AG08395 (cell line): ENCODE measurements around the gene TJP3.
"Not testable (repeated sequence)": the region's sequence is repeated elsewhere in the genome, so short reads cannot be mapped to it uniquely, and the experiment has no call there.

Experiments
- DNase-seq: peaks from one replicate; pipeline ENCODE4 v3.0.0; 2012; ENCODE audit warnings: mixed read lengths, low spot score

Gene TJP3, protein sequence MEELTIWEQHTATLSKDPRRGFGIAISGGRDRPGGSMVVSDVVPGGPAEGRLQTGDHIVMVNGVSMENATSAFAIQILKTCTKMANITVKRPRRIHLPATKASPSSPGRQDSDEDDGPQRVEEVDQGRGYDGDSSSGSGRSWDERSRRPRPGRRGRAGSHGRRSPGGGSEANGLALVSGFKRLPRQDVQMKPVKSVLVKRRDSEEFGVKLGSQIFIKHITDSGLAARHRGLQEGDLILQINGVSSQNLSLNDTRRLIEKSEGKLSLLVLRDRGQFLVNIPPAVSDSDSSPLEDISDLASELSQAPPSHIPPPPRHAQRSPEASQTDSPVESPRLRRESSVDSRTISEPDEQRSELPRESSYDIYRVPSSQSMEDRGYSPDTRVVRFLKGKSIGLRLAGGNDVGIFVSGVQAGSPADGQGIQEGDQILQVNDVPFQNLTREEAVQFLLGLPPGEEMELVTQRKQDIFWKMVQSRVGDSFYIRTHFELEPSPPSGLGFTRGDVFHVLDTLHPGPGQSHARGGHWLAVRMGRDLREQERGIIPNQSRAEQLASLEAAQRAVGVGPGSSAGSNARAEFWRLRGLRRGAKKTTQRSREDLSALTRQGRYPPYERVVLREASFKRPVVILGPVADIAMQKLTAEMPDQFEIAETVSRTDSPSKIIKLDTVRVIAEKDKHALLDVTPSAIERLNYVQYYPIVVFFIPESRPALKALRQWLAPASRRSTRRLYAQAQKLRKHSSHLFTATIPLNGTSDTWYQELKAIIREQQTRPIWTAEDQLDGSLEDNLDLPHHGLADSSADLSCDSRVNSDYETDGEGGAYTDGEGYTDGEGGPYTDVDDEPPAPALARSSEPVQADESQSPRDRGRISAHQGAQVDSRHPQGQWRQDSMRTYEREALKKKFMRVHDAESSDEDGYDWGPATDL

DNA sequence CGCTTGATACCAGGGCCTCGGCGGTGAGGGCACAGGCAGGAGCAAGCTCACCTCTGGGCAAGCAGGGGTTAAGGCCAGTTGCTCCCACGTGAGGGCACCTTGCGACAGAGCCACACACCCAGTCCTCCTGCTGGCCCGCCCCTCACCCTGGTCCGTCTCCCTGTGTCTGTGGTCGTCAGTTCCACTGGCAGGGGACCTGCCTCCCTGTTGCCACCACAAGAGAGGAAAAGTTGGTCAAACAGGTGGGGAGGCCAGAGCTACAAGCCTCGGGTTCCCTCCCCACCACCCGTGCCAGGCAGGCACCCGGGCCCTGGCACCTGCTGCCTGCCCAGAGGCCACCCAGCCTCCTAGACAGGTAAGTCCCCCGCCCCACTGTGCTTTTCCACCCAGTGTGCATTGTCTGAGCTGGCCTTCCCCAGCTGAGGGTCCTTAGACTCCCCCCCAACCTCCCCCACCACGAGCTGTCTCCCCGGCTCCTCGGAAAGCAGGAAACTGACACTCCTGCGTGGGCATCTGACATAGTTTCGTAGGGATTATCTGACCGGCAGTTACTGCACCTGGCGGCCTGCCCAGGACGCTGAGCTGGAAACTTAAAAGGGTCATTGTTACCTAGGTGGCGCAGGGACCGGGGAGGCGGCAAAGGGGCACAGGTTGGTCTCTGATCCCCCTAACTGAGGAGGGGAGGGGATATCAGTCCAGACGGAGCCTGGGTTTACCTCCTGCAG lies at the start of gene TJP3:
TJP3 (plus strand) TSS at position 178 of the 725 bp plus-strand sequence. CDS start 20,049 bp downstream, outside the sequence.
- no peak for DNase-seq

DNA sequence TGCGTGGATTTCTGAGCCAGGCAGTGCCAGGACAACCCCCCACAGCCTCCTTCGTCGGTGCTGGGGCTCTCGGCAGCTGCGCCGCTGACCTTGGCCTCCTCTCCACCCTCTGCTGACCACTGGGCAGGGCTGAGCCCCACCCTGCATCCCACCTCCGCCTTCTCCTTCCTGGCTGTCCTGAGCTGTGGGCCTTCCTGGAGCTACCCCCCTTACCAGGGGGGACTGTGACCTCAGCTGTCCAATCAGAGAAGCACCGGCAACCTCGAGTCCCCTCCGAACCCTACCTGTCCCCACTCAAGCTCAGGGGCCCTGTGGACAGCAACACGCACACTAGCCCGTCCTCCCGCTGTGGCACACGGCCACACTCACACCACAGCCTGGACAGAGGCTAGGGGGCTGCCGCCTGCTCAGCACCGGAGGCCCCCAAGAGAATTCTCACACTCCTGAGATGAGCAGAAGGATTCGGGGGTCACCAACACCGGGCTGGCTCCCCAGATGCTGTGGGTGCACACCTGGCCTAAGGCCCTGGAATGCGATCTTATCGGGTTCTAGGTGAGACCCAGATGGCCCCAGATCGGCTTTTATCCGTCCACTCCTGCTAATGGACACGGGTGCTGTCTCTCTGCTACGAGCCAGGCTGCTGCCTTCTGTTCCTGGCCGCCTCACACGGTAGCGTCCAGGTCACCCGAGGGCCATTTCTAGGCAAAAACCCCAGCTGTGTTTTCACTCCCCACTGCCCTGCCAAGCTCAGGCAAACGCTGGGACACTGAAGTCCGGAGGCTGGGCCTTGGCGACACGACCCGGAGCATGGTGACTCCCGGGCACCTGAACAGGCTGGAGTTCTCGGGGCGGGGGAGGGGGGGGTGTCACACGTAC lies 49.1 kb upstream of the TJP3 start:
- DNase-seq: no peak

DNA sequence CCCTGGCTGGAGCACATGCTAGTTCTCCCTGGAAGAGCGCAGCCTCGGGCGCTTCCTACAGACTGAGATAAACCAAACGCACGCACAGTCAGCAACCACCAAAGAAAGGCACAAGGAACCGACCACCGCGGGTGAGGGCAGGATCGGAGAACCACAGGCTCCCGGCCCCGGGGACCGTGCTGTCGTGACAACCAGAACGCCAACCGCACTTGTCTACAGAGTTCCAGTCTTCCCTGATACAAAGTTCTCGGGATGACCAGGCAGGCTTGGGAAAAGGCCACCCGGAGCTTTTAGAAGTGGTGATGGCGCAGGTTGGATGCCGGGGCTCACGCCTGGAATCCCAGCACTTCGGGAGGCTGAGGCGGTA lies 48.5 kb upstream of the TJP3 start:
- DNase-seq: no peak

DNA sequence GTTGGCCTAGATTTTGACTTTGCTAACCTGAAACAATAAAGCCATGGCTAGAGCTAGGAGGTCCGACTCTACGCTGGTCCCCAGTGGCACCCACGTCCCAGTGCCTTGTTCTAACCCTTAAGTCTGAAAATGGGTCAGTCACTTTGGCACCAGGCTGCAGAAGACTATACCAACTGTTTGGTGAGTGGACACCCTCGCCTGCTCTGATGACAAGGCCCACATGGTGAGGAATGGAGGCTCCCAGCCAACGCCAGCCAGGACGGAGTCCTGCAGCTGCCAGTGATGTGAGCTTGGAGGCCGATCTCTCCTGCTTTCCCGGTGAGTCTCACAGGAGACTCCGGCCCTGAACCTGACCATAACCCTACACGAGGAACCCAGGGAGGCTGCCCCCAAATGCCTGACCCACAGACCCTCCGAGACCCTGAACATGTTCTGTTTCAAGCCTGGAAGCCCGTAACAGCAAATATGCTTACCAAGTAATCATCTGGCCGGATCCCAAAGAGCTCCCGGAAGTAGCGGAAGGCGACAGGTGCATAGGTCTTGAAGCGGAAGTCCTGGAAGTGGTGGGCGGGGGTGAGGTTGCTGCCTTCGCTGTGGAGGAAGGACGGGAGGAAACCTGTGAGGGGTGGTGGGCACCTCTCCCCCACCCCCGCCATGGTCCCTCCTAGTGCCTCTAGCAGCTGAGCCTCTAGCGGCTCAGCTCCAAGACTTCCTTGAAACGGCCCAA lies 47.5 kb upstream of the TJP3 start:
- no peak for DNase-seq

DNA sequence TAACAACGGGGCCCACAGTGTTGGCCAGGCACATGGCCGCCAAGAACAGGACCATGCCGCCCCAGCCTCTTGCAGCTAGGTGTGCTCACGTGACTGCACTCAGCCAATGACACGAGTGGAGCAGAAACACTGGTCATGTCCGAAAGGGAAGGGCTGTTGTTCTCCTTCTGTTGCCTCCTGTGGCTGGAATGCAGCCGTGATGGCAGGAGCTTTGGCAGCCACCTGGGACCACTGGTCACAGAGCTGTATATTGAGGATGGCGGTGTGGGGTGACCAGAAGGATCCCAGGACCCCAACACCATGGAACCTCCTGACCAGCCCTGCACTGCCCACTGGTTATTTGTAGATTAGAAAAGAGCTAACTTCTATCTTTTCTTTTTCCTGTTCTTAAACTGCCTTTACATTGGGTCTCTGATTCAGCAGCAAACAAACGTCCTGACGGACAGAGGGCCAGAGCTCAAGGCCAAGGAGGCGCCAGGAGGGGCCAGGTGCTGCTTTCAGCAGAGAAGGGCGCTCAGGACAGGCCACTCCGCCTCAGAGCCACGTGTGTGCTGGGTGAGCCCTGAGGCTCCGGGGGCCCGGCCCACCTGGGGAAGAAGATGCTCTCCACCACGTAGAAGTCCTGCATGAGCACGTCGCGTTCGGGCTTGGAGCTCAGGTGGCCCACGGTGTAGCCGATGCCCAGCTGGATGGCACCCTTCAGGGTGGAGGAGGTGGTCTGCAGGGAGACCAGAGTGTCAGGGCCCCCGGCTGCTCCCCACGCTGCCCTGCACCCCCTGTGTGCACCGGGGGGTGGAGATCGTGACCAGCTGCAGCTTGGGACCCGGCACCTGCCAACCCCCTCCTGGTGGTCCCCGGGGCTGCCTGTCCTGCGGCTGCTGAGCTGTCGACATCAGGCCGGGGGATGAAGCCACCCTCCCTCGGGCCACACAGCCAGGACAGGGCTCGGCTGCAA lies 46.6 kb upstream of the TJP3 start:
- DNase-seq: no peak

DNA sequence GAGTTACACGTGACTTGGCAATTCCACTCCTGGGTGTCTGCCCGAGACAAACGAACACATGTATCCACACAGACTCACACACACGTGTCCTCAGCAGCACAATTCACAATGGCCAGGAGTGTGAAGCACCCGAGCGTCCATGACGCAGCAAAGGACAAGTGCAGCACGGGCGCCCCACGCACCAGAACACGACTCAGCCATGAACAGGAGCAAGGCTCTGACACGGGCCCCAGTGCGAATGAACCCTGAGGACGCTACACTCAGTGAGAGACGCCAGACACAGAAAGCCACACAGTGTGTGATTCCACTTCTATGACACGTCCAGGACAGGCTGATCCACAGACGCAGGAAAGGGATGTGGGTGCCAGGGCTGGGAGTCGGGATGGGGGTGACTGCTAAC lies 44.3 kb upstream of the TJP3 start:
- DNase-seq: no peak

DNA sequence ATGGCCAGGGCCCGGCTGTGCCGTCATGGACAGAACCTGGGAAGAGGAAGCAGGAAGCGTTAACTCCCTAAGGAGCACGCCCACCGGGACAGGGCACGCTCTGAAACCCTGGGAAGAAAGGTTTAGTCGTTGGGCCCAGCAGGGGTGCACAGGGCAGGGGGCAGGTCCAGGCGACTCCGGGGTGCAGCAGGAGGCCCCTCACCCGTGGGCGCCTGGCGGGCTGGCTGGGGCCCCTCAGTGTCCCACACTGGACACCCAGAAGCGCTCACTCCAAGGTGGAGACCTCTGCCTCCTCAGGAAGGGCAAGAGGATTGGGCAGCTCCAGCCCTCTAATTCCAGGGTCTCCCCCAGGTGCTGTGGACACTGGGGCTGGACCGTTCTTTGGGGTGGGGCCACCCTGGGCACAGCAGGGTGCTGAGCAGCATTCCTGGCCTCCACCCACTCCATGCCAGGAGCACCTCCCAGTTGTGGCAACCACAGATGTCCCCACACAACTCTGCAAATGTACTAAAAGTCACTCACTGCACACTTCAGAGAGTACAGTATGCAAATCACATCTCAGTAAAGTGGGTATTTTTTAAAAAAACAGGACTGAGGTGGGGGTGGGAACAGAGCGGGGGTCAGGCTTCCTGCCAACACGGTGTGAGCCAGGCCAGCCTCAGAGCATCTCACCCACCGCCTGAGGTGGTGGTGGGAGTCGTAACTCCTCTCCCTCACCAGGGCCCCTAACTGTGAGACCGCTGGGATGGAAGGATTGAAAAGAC lies 43.1 kb upstream of the TJP3 start:
- DNase-seq: no peak

DNA sequence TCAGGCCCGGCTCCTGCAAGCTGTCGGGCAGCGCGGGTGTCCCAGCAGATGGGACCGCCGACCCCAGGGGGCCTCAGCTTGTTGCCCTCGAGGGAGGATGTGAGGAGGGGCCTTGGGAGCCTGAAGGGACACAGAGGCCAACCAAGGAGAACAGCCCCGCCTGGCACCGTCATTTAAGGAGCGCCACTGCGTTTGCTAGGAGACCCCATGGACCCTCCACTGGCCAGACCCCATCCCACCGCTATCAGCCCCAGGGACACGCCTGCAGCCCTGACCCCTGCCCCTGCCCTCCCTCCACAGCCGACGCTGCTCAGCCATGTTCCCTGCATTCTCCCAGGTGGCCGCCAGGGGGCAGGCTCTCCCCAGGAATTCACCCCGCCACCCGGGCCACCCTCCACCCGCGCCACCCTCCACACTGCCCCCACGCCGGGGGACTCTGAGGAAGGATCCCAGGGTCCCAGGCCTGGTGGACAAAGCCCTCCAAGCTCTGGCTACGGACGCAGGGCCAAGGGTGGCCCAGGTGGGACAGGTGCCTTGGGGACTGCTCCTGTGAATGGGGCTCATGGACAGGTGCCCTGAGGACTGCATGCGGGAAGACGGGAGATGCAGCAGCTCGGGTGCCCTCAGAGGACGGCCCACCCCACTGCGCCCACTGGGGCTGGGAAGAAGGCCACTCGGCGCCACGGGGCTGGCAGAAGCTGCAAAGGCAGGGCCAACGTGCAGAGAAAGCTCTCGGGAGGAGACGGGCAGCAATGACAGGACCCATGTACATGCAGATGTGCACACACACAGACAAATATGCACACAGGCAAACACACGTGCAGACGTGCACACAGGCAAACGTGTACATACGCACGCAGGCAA lies 42.3 kb upstream of the TJP3 start:
- peak; percentile 75 for DNase-seq

DNA sequence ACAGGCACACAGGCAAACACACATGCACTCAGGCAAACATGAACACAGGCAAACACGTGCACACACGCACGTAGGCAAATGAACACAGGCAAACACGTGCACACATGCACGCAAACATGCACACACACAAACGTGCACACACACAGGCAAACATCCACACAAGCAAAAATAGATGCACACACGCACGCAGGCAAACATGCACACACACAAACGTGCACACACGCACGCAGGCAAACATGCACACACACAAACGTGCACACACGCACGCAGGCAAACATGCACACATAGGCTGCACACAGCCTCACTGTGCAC lies 41.7 kb upstream of the TJP3 start:
- not testable (repeated sequence) for DNase-seq

DNA sequence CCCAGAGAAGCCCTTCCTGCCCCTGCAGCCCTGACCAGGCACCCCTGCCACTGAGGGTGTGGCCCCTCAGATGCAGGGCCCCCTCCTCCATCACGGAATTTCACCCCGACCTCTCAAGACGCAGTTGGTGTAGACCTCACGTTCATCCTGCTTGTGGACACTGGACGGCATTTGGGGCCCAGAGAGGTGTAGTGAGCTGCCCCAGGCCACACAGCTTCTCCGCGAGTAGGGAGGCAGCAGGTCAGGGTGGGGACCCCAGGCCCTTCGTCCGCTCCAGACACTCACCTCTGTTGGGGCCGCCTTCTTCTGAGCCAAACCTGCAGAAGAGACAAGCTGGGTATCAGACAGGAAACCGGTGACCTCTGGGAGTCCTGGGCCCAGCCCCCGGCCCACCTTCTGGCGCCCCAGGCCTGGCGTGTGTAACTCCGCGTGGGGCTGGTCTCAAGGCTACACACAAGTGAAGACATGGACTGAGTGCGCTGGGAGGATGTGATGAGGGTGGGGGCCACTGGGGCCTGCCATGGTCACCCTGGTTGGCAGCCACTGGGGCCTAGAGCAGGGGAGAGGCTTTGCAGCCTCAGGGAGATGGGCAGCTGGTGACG lies 41.0 kb upstream of the TJP3 start:
- no peak for DNase-seq

DNA sequence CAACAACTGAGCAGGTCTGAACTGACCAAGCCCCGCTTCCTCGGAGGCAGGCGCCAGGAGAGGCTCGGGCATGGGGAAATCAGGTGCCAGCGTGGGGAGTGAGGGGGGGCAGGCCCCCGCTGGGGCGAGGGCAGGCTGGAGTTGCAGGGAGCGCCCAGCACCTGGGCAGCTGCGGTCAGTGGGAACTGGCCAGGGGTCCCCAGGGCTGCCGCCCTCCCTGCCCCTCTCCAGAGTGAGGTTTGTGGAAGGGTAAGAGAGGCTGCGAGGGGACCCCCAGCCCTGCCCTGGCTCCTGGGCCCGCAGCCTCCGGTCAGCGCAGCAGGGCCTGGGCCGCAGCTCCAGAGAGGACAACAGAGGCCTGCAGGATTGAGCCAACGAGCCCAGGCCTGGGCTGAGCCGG lies 40.4 kb upstream of the TJP3 start:
- no peak for DNase-seq

DNA sequence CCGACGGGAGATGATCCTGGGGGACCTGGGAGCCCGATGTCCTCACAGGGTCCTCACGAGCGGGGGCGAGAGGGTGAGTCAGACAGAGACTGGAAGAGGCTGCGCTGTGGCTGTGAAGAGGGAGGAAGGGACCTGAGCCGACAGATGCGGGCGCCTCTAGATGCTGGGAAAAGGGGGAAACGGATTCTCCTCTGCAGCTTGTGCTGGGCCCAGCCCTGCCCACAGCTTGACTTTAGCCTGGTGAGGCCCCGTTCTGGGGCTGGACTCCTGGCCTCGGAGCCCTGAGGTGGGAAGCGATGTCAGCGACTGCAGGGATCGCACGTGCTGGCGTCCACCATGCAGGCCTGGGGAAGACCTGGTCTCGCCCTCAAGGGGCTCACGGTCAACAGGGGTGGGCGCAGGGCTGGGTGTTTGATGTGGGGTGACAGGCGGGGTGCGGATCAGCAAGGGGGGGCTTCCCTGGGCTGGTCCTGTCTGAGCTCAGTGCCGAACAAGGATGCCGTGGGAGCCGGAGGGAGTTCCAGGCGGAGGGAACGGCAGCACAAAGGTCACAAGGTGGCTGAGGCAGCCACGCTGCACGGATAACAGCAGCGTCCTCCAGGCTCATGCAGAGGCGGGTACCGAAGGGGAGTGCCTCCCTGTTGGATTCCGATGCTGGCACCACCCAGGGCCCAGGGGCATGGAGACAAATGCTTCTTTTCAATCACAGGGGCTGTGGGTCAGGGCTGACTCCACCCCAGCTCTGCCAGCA lies 39.7 kb upstream of the TJP3 start:
- no peak for DNase-seq

DNA sequence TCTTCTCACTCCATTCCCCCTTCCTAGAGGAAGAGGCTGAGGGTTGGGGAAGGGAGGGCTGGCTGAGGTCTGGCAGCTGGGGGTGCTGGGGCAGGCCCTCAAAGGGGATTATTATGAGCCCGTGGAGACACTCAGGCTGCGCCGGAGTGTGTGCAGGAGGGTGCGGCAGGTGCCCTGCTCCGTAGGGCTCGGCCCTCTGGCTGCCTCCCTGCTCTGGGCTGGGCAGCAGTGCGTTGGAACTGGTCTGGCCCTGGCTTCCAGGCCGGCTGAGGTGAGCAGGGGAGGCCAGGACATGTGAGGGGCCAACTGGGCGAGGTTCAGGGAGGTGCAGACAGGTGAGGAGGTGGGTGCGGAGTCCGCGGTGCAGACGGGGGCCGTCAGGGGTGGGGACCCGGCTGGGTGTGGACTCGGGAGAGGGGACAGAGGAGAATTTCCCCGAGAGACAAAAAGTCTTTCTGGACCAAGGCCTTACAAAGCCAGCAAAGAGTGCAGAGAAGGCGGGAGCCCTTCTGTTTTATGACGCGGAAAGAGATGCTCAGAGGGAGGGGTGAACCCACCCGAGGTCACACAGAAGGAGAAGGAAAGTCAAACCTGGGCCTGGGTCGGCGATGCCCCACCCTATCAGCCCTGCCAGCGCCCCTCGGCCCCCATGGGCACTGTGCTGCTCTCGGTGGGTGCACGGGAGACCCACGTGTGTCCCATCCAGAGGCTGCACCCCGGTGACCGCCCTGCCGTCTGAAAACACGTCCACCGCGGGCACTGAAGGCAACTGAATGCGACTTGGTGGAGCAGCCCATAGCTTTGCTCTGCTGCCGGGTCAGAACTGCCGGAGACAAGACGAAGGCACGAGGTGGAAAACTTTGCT lies 38.9 kb upstream of the TJP3 start:
- no peak for DNase-seq

DNA sequence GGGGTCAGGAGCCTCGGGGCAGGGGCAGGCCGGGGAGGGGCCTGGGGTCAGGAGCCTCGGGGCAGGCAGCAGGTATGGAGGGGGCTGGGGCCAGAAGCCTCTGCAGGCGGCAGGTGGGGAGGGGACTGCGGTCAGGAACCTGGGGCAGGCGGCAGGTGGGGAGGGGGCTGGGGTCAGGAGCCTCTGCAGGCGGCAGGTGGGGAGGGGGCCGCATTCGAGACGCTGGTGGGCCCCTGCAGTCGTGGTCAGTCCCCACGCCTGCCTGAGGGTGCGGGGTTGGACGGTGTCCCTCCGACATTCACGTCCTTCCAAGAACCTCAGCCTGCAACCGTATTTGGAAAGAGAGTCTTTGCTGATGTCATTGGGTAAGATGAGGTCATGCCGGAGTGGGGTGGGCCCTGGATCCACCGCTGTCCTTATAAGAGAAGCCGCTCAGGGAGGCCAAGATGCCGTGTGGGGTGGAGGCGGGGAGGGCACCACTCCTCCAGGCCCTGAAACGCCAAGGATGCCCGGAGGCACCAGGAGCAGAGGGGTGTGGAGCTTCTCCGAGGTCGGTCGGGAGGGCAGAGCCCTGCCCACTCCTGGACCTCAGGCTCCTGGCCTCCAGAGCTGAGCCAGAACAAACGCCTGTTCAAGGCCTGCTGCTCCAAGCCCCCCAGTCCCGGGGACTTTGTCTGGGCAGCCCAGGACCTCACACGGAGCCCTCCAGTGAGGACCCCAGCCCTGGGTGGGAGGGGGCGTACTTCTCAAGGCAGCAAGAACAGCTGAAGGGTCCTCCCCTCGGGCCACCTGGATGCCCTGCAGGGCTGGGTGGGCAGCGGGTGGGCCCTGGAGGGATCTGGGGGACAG lies 38.0 kb upstream of the TJP3 start:
- peak; percentile 93 for DNase-seq
